Inflammatory macrophage treated with lipopolysaccharide for 4 hours (primary cell): Measurements from ENCODE around the gene PHACTR1.

ENCODE experiments used
- DNase-seq: peaks from one replicate; pipeline ENCODE4 v3.0.0-alpha.2; 2020

Gene PHACTR1

DNA sequence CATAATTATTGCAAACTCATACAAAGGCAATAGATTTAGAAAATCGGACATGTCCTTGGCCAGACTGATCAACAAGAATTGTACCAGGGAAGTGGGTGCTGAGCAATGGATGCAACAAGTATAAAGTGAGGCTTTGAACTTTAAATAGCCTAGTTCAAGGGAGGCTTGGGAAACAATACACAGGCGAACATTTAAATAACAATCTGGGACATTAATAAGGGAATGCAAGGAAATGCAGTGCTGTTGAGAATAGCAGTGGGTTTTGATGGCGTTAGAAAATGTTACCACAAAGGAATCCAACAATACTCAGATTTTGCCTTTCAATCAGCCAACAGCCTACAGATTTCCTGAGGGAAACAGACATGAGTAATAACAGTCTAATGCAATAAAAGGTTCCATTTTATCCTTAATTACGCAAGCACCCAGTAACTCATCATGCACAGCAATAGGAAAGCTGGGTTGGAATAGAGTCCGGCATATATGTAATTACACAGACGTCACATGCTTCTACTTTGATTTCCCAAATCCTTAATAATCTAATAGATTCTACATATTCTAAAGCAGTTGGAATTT is 134.6 kb downstream of the PHACTR1 start:
- DNase-seq = no peak

DNA sequence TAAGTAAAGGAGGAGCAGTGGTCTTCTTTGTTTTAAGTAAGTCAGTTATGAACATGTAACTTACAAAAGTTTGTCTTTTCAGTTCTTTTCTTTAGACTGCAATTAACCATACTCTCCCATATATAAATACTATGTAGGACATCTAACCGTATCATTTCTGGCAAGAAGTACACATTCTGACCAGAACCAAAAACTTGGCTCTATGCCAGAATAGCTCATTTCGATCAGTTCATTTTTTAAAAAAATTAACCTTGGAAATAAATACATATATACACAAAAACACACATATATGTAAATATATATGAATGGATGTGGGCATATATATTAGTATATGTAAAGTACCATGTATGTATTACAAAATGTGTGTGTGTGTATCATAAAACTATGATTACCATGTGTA is 145.0 kb downstream of the PHACTR1 start:
- DNase-seq = no peak

DNA sequence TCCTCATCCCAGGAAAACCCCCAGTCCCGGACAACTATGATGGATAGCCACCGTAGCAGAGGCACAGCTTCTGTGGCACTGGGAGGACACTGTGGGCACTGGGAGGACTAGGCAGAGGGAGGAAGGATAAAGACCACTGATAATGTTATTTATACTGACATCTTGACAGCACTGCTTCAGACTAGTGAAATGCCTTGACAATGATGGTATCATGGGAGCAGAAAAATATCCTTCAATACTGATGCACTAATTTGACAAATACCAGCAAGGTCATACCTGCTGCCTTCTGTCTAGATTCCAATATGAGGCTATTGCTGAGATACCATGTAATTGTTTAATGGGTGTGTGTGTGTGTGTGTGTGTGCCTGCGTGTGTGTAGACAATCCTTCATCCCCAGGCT is 148.6 kb downstream of the PHACTR1 start:
- no peak for DNase-seq

DNA sequence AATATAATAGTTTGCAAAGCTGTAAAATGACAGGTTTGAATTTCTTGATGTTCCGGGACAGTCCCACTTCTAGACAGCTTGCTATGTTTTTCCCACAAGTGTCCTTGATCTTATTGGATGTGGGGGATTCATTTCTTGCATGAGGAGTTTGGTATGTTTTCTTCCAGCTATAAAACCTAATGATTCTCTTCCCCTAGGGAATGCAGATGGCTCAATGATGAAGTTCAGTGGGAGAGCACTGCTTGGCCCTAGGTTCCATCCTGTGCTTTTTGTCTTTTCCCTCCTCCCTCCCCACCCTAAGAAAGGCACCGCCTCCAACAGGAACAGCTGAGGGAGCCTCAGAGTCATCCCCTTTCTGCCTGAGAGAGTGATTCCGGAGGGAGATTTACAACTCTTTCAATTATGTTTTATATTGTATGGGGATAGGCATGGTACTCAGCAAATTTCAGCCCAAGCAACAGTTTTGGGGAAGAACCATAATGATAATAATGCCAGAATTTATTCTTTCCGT is 149.2 kb downstream of the PHACTR1 start:
- no peak for DNase-seq

DNA sequence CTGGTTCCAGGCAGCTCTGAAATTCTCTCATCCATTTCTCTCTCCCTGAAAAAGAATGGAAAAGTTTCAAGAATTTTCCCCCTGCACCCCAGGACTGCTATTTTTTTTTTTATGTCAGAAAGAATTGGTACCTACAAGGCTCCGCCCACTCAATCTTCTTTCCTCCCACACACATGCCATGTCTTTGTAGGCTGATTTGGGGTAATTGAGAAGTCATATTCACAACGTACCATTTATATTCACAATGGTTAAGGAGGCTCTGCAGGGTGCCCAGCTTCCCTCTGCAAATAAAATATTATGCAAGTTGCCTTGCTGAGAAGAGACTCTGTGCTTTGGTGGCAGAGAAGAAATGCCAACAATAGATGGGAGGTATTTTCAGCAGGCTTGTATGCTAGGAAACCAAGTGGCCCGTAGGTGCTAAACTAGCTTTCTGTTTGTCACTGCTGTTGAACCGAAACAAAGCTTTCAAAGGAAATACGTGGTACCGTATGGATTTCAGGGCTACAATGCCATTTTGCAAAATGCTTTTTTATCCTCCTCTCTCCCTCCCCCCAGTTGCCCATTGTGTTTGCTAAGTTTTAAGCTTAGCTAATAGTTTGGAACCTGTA is 150.0 kb downstream of the PHACTR1 start:
- no peak for DNase-seq

DNA sequence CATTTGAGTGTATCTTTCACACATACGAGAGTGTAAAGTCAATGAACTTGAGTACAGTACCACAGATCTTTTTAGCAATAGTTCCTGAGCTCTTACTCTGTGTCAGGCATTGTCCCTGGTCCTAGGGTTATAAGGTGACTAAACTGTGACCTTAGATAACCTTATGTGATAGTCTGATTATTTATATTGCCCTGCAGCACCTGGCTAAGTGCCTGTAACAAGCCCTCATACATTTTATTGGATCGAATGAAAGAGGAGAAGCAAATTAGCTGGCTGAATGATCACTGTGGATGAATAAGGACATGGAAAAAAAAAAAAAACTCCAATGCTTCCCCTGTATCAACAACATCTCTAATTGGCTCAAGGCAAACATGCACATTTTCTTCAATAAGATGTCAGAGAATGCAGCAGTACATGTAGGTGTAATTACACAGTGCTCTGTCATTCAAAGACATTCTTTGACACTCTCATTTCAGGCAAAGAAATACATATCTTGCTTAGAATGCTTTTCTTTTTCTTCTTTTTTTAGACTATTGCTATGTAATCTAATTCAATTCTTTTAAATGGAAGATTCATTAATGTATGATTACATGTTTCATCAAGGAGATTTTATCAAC is 153.4 kb downstream of the PHACTR1 start:
- no peak for DNase-seq

DNA sequence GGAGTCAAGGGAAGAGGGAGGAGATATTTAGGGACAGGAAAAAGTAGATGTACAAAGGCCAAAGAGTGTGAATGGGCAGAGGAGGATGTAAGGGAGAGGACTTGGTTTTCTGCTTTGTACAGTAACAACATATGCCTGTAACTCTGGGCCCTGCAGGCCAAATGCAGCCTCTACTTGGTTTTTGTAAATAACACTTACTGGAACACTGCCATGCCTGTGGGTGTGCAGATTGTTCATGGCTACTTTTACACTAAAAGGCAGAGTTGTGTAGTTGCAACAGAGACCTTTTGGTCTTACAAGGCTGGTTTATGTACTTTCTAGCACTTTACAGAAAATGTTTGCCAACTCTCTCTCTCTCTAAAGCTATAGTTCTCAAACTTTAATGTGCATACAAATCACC is 157.1 kb downstream of the PHACTR1 start:
- no peak for DNase-seq

DNA sequence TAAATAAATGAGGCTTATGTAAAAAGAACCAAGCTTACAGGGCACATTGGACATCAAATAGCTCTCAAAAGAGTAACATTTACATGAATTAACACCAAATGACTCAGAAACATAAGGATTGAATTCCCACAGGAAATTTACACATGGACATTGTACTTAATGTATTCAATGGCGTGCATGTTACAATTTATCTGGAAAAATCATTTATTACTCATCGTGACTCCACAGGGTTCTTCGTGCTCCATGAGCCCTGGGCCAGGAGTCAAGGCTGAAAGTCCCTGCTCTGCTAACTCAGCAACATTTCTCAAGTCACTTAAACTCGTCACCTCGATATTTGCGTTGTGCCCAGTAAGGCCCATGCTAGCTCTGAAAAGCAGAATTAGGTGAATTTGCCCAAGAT is 158.5 kb downstream of the PHACTR1 start:
- DNase-seq = no peak

DNA sequence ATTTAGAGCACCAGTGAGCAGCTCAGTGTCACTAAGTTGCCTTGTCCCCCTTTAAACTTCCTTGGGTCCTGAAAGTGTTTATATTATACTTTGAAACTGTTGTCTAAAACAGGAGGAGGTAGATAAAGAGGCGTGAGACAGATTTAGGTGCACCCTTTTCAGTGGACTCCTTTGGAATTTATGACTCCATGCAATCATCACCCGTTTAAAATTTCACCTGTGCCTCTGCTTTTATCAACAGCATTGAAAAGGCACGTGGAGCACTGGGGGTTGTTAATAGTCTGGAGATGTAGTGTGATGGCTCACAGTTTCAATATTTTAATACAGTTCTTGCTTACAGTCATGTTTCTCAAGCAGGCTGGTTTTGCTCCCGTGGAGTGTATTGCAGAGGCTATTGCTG is 162.2 kb downstream of the PHACTR1 start:
- no peak for DNase-seq

DNA sequence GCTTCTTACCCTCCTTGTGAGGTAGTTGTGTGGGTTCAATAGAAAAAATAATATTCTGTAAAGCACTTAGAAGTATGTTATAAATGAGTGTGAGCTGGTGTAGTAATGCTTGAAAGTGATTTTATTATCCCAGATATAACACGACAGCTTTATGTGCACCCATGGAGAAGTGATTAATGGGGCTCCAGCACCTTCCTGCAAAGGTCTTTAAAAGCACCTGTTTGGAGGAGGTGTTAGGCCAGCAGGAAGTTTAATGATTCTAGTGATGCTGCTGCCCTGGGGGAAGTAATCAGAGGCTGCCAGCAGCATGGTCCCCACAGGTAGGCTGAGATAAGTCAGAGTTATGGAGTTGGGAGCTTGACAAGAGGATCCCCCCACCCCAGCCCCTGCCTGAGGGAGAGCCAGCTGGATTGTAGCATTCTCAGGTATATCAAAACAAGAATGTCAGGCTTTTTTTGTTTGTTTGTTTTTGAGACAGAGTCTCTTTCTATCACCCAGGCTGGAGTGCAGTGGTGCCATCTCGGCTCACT is 166.3 kb downstream of the PHACTR1 start:
- no peak for DNase-seq

DNA sequence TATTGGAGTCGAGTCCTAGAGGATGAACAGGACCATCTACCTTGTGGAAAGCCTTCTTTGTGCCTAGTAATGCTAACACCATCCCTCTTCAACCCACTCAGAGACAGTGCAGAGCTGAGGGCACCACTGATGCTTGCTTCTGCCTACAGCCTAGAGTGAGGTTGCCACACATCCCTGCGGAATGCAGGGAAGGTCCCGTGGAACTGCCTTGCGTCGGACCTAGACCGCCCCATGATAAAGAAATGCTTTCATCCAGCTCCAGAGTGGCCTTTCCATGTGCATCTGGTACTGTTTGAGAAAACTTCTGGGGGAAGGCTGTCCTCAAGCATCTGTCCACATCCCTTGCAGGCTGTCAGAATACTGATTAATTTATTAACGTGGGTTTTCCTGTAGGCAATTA is 168.4 kb downstream of the PHACTR1 start:
- no peak for DNase-seq

DNA sequence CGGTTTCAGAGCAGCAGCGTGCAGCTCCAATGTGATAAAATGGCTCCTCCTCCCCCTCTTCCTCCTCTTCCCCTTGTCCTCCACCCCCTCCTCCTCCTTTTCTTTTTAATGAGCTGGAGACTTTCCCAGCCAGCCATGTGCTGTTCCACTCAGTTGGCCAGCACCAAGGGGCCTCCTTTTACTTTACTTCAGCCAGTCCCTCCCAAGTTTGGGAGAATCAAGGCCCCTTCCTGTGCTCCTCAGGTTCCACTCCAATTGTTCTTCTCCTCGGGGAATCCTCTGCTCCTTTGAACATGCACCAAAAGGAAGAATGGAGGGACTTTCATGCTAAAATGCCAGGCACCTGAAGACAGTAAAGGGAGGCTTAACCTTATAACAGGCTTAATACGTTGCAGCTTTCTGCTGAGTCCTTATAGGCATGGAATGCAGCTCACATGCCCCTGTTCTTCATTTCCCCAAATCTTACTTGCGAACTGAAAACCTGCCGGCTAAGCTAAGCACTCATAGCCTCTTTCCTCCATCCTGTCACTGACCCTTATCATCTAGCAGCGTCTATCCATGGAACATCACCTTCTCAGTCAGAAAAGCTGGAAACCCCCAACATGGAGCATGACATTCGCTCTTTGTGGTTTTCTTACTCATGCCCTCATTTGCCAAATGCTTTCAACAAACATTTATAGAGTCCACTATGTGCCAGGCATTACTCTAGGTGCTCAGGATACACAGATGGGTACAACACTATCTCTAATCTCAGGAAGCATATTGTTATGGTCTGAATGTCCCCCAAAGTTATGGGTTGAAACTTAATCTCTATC is 170.6 kb downstream of the PHACTR1 start:
- no peak for DNase-seq

DNA sequence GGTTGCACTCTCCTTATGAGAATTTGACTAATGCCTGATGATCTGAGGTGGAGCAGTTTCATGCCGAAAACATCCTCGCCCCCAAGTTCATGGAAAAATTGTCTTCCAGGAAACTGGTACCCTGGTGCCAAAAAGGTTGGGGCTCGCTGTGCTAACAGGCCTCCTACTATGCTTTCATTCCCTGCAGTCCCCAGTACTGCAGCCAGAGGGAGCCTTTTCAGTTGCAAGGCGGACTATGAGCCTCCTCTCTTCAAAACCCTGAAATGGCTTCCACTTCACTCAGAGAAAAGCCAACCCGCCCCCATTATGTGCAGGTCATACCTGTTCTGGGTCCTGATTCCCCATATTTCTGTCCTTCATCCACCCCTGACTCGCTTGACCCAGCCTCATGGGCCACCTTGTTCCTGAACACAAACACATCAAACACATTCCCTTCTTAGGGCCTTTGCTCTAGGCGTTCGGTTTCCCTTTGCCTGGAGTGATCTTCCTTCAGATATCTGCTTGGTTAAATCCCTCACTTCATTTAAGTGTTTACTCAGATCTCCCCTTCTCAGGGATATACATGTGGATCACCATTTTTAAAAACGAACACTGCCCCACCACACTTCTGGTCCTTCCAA is 173.7 kb downstream of the PHACTR1 start:
- DNase-seq = no peak

DNA sequence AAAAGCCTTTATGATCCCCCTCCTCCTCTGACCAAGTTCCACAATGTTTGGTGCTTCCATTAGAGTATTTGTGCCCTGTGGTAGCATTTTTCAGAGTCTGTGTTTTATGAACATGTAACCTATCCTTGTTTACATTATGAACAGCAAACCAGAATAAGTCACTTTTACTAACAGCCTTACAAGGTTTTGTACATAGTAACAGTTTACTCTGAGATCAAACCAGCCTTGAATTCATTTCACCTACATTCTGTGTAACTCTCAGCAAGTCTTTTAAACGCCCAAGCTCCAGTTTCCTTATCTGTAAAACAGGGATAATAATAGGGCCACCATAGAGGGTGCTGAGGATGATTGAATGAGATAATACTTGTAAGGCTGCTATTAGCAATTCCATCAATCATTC is 175.0 kb downstream of the PHACTR1 start:
- DNase-seq = no peak

DNA sequence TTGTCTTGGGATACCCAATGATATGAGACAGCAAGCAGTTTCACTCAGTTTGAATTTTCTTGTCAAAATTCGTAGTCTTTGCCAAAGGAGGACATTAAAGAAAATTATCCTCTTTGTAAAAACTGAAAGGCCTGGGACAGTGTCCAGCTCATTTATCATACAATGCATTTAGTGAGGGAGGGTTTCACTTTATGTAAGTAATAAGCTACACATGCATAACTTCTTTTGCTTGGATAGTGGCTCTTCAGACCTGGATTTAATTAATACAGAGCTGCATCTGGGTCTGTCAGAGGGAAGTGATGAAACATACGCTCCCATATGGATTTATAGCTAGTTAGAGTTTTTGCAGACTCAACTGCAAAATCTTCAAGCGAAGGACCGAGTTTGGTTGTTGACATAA is 175.6 kb downstream of the PHACTR1 start:
- DNase-seq = no peak

DNA sequence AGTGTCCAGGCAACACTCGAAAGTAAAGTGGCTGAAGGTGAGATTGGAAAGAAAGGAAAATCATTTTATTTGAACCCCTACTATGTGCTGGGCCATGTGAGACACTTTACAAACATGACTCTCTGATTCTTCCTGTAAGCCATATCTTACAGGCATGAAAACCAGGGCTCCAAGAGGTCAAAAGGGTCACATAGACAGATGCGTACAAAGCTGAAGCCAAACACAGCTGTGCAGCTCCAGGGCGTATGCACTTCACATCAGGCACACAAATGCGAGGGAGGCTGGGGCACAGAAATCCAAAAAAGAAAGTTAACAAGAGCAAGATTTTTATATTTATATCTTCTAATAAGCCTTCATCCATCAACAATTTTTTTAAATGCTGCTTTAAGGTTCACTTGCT is 176.5 kb downstream of the PHACTR1 start:
- DNase-seq = no peak

DNA sequence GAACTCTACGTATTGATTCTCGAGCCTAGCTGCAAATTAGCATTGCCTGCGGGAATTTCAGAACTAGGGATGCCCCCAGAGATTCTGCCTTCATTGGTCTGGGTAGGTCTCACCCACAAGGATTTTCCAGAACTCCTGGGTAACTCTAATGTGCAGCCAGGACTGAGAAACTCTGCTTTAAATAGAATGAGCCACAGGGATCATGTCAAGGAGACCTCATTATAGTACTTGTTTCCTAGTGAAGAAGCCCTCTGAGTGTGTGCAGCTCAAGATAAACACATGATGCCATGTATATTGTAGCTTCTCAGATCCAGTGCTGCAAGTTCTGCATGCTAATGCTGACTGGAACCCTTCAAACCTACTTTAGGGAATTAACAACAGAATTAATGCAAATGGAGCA is 179.2 kb downstream of the PHACTR1 start:
- DNase-seq = no peak

DNA sequence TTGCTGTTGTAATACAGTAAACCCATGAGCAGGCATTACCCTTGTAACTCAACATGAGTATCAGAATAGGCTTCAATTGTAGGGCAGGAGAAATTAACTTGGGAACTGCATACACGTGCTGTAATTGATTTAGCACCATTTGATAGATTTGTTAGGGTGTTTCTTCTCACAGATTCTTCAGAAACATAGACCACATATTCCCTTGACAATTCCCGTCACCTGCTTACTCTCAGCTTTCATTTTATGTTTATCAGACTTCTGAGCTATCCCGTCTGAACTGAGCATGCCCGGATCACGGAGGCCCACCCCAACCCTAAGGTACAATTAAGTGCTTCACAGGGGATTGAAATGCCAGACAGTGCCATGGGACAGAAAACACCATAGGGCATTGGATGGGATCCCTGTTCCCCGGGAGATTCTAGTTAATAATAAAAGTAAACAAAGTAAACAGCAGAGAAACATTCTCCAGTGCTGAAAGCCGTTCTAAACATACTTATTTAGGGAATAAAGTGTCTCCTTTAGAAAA is 179.7 kb downstream of the PHACTR1 start:
- no peak for DNase-seq

DNA sequence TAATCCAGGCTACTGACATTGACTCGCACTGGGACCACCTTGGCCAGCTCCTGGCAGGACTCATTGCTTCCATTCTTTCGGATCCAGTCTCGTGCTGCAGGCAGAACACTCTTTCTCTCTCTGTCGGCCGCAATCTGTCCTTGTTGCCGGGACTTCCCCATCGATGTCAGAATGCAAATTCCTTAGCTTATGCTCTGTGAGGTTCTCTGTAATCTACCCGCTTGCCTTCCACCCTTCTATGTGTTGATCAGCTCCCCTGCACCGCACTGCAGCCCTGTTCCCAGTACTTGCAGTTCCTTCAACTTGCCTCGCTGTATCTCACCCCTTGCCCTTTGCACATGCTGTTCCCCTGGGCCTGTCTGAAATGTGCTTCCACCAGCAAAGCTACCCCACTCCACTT is 182.0 kb downstream of the PHACTR1 start:
- no peak for DNase-seq

DNA sequence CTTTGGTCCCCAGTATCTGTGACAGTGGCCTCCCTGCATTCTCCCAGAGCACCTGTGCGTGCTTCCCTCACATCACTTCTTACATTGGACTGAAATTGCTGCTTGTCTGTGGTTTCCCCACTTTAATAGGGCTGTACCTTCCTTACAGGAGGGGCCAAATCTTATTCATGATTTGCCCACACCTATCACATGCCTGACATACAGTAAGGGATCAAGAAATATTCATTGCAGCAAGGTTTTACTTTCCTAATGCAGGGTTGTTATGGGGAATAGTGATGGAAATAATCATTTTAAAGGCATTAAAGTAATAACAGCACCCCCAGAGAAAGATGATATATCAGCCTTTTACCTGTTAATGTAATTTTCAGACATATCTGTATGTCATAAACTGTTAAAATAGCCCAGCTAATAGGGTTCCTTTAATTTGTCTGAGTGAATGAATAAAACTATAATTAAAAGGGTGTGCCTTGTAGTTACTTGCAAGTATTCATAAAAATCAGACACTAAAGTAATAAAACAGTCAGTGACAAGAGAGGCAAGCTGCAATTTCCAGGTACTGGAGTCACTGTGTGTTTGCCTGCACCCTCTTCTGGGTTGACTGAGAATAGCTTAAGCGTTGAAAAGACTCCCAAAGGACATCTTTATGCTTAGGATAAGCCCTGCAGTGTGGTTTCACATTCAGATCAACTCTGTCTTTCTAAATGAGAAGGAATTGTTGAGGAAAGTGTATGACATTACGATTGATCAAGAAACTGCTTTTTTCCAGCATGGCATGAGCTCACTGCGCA is 182.7 kb downstream of the PHACTR1 start:
- no peak for DNase-seq

DNA sequence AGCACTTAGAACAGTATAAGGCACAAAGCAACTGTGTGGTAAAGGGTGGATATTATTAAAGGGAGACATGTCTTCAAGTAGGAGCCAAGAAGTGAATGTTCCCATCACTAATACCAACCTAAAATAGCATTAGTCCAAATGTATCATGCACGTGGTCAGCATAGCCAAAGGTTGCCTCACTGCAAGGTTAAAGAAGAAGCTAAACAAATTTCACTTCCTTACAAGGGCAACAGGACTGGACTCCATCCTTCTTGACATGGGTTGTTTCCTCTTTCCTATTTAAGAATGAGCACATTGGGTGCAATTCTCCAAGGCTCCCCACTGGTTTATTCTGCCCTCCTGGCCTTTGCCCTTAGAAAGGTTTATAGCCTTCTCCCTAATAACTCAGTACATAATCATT is 186.7 kb downstream of the PHACTR1 start:
- peak; percentile 85 for DNase-seq

DNA sequence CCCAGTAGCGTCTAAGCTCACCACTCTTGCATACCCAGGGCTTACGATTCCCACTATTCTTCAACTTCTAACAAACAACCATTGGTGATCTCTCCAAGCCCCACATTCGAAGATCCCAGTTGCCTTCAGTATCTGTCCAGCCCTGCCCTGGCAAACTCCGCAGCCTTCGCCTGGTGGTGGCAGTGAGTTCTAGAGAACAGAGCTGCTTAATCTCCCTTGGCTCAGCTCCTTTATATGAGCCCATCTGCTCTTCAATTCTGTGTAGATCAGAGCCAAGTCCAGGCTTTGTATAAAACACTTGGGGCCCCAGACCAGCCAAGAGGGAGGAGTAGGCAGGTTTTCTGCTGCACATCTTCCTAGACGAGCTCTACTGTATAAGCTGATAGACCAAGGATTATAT is 193.3 kb downstream of the PHACTR1 start:
- DNase-seq = no peak
